Fibroblast of villous mesenchyme (primary cell): ENCODE measurements around the gene KY. TPM values are rescaled to one million over a fixed set of nuclear protein-coding genes. Genes with fewer than 3 reads are reported as not detected.

ENCODE experiments used
- DNase-seq: peaks from one replicate; pipeline ENCODE4 v3.0.0-alpha.2; 2010; ENCODE audit warnings: low read depth
- H3K4me3 ChIP-seq: 2 replicates; pipeline ENCODE4 v1.5.1; 2011; ENCODE audit warnings: low read depth, mild to moderate bottlenecking, low read length
- total RNA-seq: library from RNA; depleted of rRNA; stranded (reverse); fragments of >200 nt; gene quantifications from 2 replicates; pipeline ENCODE4 v1.2.3, GENCODE V29; 2012
- TF ChIP-seq, protein P1 (sequence below): IDR thresholded peaks from 2 replicates; pipeline ENCODE4 v1.5.1; 2012; ENCODE audit warnings: low read depth, mild to moderate bottlenecking, low read length; ENCODE audit not compliant: insufficient read depth

Gene KY
- total RNA-seq, 1 donor, result not detected

DNA sequence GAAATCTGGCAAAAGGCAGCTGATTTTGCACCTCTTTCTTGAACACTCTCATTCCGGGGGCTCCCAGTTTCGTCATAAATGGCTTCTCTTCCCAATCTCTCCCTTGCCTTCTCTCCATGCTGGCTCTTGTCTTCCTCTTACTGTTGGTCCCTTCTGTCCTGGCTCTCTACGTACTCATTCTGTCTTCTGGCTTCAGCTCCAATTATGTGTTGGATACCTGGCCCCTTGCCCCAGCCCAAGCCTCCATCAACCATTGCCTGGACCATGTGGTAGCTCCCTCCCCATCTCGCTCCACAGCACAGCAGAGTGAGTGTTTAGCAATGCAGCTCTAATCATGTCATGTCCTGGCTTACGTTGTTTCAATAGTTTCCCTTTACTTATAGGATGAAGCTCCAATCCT is 21.7 kb upstream of the KY start:
- TF ChIP-seq, protein P1, sequence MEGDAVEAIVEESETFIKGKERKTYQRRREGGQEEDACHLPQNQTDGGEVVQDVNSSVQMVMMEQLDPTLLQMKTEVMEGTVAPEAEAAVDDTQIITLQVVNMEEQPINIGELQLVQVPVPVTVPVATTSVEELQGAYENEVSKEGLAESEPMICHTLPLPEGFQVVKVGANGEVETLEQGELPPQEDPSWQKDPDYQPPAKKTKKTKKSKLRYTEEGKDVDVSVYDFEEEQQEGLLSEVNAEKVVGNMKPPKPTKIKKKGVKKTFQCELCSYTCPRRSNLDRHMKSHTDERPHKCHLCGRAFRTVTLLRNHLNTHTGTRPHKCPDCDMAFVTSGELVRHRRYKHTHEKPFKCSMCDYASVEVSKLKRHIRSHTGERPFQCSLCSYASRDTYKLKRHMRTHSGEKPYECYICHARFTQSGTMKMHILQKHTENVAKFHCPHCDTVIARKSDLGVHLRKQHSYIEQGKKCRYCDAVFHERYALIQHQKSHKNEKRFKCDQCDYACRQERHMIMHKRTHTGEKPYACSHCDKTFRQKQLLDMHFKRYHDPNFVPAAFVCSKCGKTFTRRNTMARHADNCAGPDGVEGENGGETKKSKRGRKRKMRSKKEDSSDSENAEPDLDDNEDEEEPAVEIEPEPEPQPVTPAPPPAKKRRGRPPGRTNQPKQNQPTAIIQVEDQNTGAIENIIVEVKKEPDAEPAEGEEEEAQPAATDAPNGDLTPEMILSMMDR, result no peak
- H3K4me3 ChIP-seq, result no peak overlapping the region
- DNase-seq, result no peak

DNA sequence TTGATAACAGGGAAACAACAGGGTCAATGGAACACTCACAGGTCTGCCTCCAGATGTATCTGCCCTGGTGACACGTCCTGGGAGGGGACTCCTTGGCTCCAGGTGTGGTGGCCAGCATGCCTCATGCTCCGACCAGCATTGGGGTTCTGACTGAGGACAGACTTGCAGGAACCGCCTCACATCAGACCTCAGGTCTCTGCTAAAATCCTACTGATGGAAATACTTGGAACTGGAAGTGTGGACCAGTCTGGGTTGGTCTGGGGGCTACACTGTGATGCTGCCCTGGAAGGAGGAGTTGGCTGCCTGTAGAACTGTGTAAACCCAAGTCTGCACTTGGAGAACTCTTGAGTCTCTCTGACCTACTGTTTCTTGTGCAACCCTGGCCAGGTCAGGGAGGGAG is 17.1 kb upstream of the KY start:
- no peak for DNase-seq
- TF ChIP-seq, protein P1, result no peak

DNA sequence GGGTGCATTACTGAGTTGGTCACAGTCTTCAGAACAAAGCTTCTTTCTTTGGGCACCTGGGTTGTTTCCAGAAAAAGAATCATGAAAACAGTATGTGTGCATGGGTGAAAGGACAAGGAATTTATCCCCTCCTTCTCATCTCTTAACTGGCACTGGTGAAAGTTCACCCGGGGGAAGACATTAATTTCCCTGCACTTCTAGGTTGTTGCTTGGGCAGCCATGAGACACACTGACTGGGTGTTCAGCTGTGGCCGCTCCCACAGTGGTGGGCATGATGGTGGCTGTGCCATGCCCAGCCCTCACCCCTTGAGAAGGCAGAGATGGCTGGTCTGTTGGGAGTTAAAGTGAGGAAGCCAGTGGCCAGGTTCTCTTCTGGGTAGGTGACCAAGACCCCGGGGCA is 16.6 kb upstream of the KY start:
- no peak for DNase-seq
- H3K4me3 ChIP-seq, result no peak overlapping the region
- TF ChIP-seq, protein P1, result no peak

More for the DNA sequence above, 17.1 kb upstream of the KY start:
- no peak overlapping the region for H3K4me3 ChIP-seq

DNA sequence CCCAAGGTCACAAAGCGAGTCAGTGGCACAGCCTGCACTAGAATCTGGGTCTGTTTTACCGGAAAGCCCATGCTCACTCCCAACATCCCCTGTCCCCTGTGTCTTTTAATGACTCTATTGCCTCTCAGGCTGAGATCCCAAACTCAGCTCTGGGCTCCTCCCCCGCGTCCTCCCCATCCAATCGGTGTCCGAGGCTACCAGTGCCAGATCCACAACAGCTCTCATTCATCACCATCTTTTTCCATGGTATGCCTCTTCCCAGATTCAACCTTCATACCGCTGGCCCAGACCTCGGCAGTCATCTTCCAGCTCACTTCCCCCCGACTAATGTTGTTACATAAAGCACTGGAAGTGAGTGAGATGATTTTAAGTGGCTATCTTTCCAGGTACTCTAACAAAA is 16.1 kb upstream of the KY start:
- DNase-seq, result no peak
- TF ChIP-seq, protein P1, result no peak
- no peak overlapping the region for H3K4me3 ChIP-seq

DNA sequence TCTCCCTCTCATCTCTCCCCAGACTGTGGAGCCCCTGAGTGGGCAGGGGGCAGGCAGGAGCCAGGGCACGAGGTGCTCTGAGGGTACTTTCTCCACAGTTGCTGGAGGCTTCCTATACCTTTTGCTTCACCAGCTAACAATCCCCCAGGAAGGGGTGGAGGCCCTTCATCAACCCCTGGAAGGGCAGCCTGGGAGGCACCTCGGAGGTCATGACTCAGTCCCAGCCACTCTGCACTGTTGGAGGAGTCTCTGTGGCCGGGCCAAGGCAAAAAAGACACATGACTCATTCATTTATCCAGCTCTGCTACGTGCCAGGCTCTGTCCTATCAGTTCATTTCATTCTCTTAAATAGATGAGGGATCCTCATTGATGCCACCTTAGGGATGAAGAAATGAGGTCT is 15.6 kb upstream of the KY start:
- DNase-seq, result no peak
- TF ChIP-seq, protein P1, result no peak
- H3K4me3 ChIP-seq, result no peak overlapping the region

DNA sequence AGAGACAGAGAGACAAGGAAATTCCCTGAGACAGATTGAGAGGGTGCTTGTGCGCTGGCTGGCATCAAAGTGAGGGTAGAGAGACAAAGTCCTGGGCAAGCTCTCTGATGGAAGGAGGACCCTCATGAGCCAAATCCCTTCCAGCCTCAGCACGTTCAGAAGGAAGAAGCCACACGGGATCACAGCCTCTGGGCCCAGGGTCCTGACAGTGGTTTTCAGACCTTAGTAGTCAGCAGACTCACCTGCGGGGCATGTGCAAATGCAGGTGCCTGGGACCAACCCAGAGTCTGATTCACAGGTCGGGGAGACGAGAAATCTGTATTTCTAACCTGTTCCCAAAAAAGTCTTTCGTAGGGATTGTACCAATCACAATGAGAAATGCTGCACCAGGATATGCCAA is 15.2 kb upstream of the KY start:
- TF ChIP-seq, protein P1, result no peak
- H3K4me3 ChIP-seq, result no peak overlapping the region
- no peak for DNase-seq

DNA sequence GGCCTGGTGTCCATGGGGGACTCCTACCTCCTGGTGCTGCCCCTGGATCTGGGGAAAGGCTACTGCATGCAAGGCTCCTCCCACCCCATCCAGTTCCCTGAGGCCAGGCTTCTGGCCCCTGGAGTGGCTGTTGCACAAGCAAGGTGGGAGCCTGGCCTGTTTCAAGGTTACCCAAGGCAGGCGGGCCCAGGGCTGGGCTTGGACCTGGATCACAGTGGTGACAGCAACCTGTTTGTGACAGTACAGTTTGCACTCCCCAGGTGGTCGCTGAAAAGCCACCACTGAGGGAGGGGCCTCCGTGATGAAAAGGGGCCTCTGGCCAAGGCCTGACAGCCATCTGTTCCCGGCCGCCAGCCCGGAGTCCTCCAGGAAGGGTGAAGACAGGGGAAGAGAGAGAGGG is 14.4 kb upstream of the KY start:
- DNase-seq, result no peak
- H3K4me3 ChIP-seq, result no peak overlapping the region
- TF ChIP-seq, protein P1, result no peak
